Neuron (in vitro differentiated cells): ENCODE data around the gene TOR1B.
A peak's percentile ranks its signal among the peaks of the same experiment; 100 is the strongest.
"Not testable (repeated sequence)": the region's sequence is repeated elsewhere in the genome, so short reads cannot be mapped to it uniquely, and the experiment has no call there.

Experiments used
- H2AFZ ChIP-seq: one replicate; pipeline ENCODE4 v1.6.1; 2013; ENCODE audit warnings: low read depth, mild to moderate bottlenecking, inconsistent platforms, low read length, moderate library complexity
- H3K27me3 ChIP-seq: one replicate; pipeline ENCODE4 v1.6.1; 2013; ENCODE audit warnings: low read length; ENCODE audit not compliant: insufficient read depth
- H3K36me3 ChIP-seq: one replicate; pipeline ENCODE4 v1.6.1; 2013; ENCODE audit warnings: low read length; ENCODE audit not compliant: insufficient read depth
- H3K4me1 ChIP-seq: one replicate; pipeline ENCODE4 v1.6.1; 2013; ENCODE audit warnings: low read length; ENCODE audit not compliant: insufficient read depth
- H3K4me3 ChIP-seq: 2 replicates; pipeline ENCODE4 v1.5.1; 2013; ENCODE audit warnings: mild to moderate bottlenecking, low read length, moderate library complexity
- H3K9me3 ChIP-seq: one replicate; pipeline ENCODE4 v1.6.1; 2013; ENCODE audit warnings: low read length

TOR1B gene

GRCh38 chr9:129768486-129768885 is 34.5 kb upstream of the TOR1B start:
- no peaks in the 10 kb centered on the region for H3K4me1 ChIP-seq
- H3K27me3 ChIP-seq = peaks cover 3% of the 10 kb centered on the region
- H3K9me3 ChIP-seq = no peaks in the 10 kb centered on the region
- H3K4me3 ChIP-seq = no peak overlapping the region
- no peak overlapping the region for H2AFZ ChIP-seq
- H3K36me3 ChIP-seq = no peaks in the 10 kb centered on the region

- Histone ChIP-seq H3K4me1 (no peaks in the 10 kb centered on the region), H3K27me3 (peaks cover 3% of the 10 kb centered on the region), H3K4me3 (no peak overlapping the region), H3K9me3 (no peaks in the 10 kb centered on the region), H3K36me3 (no peaks in the 10 kb centered on the region), H2AFZ (no peak overlapping the region)
Measured at GRCh38 chr9:129769669-129770068, 33.3 kb upstream of the TOR1B start.

GRCh38 chr9:129770741-129771140 is 32.2 kb upstream of the TOR1B start:
- no peaks in the 10 kb centered on the region for H3K9me3 ChIP-seq
- no peaks in the 10 kb centered on the region for H3K4me1 ChIP-seq
- H3K27me3 ChIP-seq = peaks cover 3% of the 10 kb centered on the region
- H3K4me3 ChIP-seq = no peak overlapping the region
- H2AFZ ChIP-seq = no peak overlapping the region
- H3K36me3 ChIP-seq = no peaks in the 10 kb centered on the region

- no peaks in the 10 kb centered on the region for H3K27me3 ChIP-seq
- H3K36me3 ChIP-seq = no peaks in the 10 kb centered on the region
- H3K9me3 ChIP-seq = no peaks in the 10 kb centered on the region
- no peak overlapping the region for H3K4me3 ChIP-seq
- peaks cover 13% of the 10 kb centered on the region for H3K4me1 ChIP-seq
- no peak overlapping the region for H2AFZ ChIP-seq
Measured at GRCh38 chr9:129773262-129774048, 29.5 kb upstream of the TOR1B start.

- H3K27me3 ChIP-seq = no peaks in the 10 kb centered on the region
- H3K36me3 ChIP-seq = no peaks in the 10 kb centered on the region
- no peak overlapping the region for H3K4me3 ChIP-seq
- no peaks in the 10 kb centered on the region for H3K9me3 ChIP-seq
- no peak overlapping the region for H2AFZ ChIP-seq
- peaks cover 13% of the 10 kb centered on the region for H3K4me1 ChIP-seq
Measured at GRCh38 chr9:129774791-129775447, 28.1 kb upstream of the TOR1B start.

- no peaks in the 10 kb centered on the region for H3K36me3 ChIP-seq
- peaks cover 13% of the 10 kb centered on the region for H3K4me1 ChIP-seq
- H3K9me3 ChIP-seq = no peaks in the 10 kb centered on the region
- no peak overlapping the region for H2AFZ ChIP-seq
- H3K27me3 ChIP-seq = no peaks in the 10 kb centered on the region
- no peak overlapping the region for H3K4me3 ChIP-seq
Measured at GRCh38 chr9:129775448-129775798, 27.6 kb upstream of the TOR1B start.

- not testable (repeated sequence) for H2AFZ ChIP-seq, H3K4me3 ChIP-seq, H3K9me3 ChIP-seq
Measured at GRCh38 chr9:129776096-129776495, 26.9 kb upstream of the TOR1B start.

GRCh38 chr9:129776566-129776937 is 26.4 kb upstream of the TOR1B start:
- H3K4me3 ChIP-seq = peak overlapping the region; percentile 20
- no peaks in the 10 kb centered on the region for H3K36me3 ChIP-seq
- no peaks in the 10 kb centered on the region for H3K27me3 ChIP-seq
- H3K4me1 ChIP-seq = peaks cover 13% of the 10 kb centered on the region
- H3K9me3 ChIP-seq = no peaks in the 10 kb centered on the region
- H2AFZ ChIP-seq = peak overlapping the region; percentile 96

More at GRCh38 chr9:129776096-129776495, 26.9 kb upstream of the TOR1B start:
- H3K4me1 ChIP-seq = peaks cover 13% of the 10 kb centered on the region
- not testable (repeated sequence) for H3K27me3 ChIP-seq, H3K36me3 ChIP-seq

- H2AFZ ChIP-seq = peak overlapping the region; percentile 96
- H3K27me3 ChIP-seq = no peaks in the 10 kb centered on the region
- H3K4me1 ChIP-seq = peaks cover 13% of the 10 kb centered on the region
- no peaks in the 10 kb centered on the region for H3K9me3 ChIP-seq
- no peaks in the 10 kb centered on the region for H3K36me3 ChIP-seq
- H3K4me3 ChIP-seq = peak overlapping the region; percentile 20
Measured at GRCh38 chr9:129776938-129777768, 25.8 kb upstream of the TOR1B start.

GRCh38 chr9:129777769-129778130 is 25.2 kb upstream of the TOR1B start:
- H3K27me3 ChIP-seq = no peaks in the 10 kb centered on the region
- peaks cover 13% of the 10 kb centered on the region for H3K4me1 ChIP-seq
- no peaks in the 10 kb centered on the region for H3K36me3 ChIP-seq
- H3K9me3 ChIP-seq = no peaks in the 10 kb centered on the region
- no peak overlapping the region for H2AFZ ChIP-seq
- H3K4me3 ChIP-seq = no peak overlapping the region

GRCh38 chr9:129778469-129778868 is 24.5 kb upstream of the TOR1B start:
- no peaks in the 10 kb centered on the region for H3K27me3 ChIP-seq
- peaks cover 13% of the 10 kb centered on the region for H3K4me1 ChIP-seq
- H3K9me3 ChIP-seq = no peaks in the 10 kb centered on the region
- no peaks in the 10 kb centered on the region for H3K36me3 ChIP-seq
- H2AFZ ChIP-seq = no peak overlapping the region
- no peak overlapping the region for H3K4me3 ChIP-seq

GRCh38 chr9:129779560-129780190 is 23.3 kb upstream of the TOR1B start:
- Histone ChIP-seq H3K27me3 (no peaks in the 10 kb centered on the region), H2AFZ (no peak overlapping the region), H3K4me1 (peaks cover 13% of the 10 kb centered on the region), H3K9me3 (no peaks in the 10 kb centered on the region), H3K36me3 (no peaks in the 10 kb centered on the region), H3K4me3 (no peak overlapping the region)

- H3K4me3 ChIP-seq = no peak overlapping the region
- H3K4me1 ChIP-seq = peaks cover 13% of the 10 kb centered on the region
- H3K9me3 ChIP-seq = no peaks in the 10 kb centered on the region
- H2AFZ ChIP-seq = no peak overlapping the region
- no peaks in the 10 kb centered on the region for H3K27me3 ChIP-seq
- H3K36me3 ChIP-seq = no peaks in the 10 kb centered on the region
Measured at GRCh38 chr9:129781131-129781530, 21.9 kb upstream of the TOR1B start.
